Activated CD4-positive, alpha-beta memory T cell treated with anti-CD3 and anti-CD28 coated beads, Interleukin-2, amount 10 ng/mL, durations not matched to agents 7 days and 5 days (primary cell): ENCODE data around the gene TPGS1. TPM values are rescaled to one million over a fixed set of nuclear protein-coding genes. Genes with fewer than 3 reads are reported as not detected.

ENCODE experiments used
- CTCF ChIA-PET: fragments of 350-600 bp; sonication (Branson Sonifier 250); formaldehyde crosslinking; loops from one replicate; lab custom pipeline; 2021; ENCODE audit warnings: antibody characterized with exemption, inconsistent platforms; lab: Charles Lee
- POLR2A ChIA-PET: fragments of 350-600 bp; sonication (Branson Sonifier 250); formaldehyde crosslinking; loops from one replicate; lab custom pipeline; 2021; ENCODE audit warnings: antibody characterized with exemption; lab: Charles Lee
- DNase-seq: peaks from one replicate; pipeline ENCODE4 v3.0.0-alpha.2; 2020
- H3K27ac Mint-ChIP-seq: one replicate; pipeline ENCODE4 v1.8.0; 2021; ENCODE audit warnings: mild to moderate bottlenecking, mixed read lengths
- H3K27me3 Mint-ChIP-seq: one replicate; pipeline ENCODE4 v1.8.0; 2021; ENCODE audit warnings: mixed read lengths
- H3K36me3 Mint-ChIP-seq: one replicate; pipeline ENCODE4 v1.8.0; 2021; ENCODE audit warnings: low read depth, mixed read lengths
- H3K4me1 Mint-ChIP-seq: one replicate; pipeline ENCODE4 v1.8.0; 2021; ENCODE audit warnings: mixed read lengths
- H3K4me3 Mint-ChIP-seq: one replicate; pipeline ENCODE4 v1.8.0; 2021; ENCODE audit warnings: mild to moderate bottlenecking, mixed read lengths
- H3K9me3 Mint-ChIP-seq: one replicate; pipeline ENCODE4 v1.8.0; 2021; ENCODE audit warnings: mixed read lengths
- total RNA-seq, 2 experiments: library from RNA; stranded (reverse); gene quantifications; one replicate each; pipeline ENCODE4 v1.2.3, GENCODE V29; 2021

The TPGS1 gene
- total RNA-seq, 2 experiments from 2014 or later = 22.9 to 24.0 TPM

DNA sequence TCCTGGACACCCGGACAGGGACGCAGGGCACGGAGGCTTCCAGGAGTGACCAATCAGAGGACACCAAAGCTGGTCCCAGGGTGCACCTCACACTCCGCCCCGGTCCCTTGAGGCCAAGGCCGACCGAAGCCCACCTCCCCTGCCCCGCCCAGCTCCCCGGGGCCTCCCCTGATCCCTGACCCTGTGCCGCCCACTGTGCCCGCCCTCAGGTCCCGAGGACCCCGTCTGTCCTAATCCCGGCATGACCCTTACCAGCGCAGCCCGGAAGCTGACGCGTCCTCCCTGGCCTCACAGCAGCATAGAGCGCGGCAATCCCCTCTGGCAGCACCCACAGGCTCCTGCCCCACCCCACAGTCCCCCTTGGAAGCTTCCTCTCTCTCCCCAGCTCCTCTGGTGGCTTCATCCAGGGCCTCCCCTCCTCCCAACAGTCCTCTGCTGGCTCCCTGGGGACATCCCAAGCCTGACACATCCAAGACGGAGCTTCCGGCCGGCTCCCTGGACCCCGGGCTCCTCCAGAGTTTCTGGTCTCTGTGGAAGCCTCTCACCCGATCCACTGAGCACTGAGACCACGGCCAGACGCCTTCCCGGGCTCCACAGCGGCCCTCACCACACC lies 16.9 kb downstream of the TPGS1 start:
- Mint-ChIP-seq H3K9me3 (no peaks in the 10 kb centered on the region), H3K4me3 (no peak overlapping the region), H3K4me1 (peaks cover 6% of the 10 kb centered on the region), H3K36me3 (no peaks in the 10 kb centered on the region), H3K27me3 (peaks cover 4% of the 10 kb centered on the region), H3K27ac (no peak overlapping the region)
- DNase-seq = no peak
- CTCF ChIA-PET = no interaction called here
- POLR2A ChIA-PET = interaction anchor here (1.4 kb wide), 1 partner anchor 18 kb away, joined by 3 read pairs; no protein-coding TSS in a partner anchor

DNA sequence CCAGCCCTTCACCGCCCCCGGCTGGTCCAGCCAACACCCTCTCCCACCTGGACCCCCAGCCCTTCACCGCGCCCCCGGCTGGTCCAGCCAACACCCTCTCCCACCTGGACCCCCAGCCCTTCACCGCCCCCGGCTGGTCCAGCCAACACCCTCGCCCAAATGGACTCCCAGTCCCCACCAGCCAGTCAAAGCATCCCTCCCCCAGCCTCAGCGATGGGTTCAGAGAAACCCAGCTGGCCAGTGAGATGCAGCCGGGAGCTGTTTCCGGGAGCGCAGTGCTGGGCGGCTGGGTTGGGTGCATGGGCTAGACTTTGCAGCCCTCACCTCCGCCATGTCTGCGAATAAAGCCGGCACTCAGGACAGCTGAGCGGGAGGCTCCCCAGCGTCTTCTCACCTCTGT lies 17.7 kb downstream of the TPGS1 start:
- peaks cover 4% of the 10 kb centered on the region for H3K27me3 Mint-ChIP-seq
- DNase-seq = no peak
- no peaks in the 10 kb centered on the region for H3K36me3 Mint-ChIP-seq
- ChIA-PET POLR2A (interaction anchor here (1.4 kb wide), 2 partner anchors 14 to 19 kb away, joined by 3 read pairs; no protein-coding TSS in a partner anchor), CTCF (no interaction called here)
- no peak overlapping the region for H3K27ac Mint-ChIP-seq
- H3K4me1 Mint-ChIP-seq = peaks cover 6% of the 10 kb centered on the region
- H3K9me3 Mint-ChIP-seq = no peaks in the 10 kb centered on the region
- H3K4me3 Mint-ChIP-seq = no peak overlapping the region

DNA sequence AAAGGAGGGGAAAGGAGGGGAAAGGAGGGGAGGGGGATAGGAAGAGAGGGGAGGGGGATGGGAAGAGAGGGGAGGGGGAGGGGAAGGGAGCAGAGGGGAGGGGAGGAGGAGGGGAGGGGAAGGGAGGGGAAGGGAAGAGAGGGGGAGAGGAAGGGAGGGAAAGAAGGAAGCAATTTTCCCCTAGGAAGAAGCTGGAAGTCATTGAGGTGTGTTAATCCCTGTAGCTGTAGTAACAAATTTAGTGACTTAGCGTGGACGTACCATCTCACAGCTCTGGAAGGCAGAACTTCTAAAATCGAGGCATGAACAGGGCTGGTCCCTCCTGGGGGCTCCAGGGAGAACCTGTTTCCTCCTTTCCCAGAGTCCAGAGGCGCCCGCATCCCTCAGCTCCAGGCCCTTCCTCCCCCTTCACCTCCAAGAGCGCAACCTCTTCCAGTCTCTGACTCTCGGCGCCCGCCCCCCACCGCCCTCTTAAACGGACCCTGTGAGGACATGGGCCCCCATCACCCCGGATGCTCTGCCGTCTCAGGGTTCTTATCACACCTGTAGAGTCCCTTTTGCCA lies 18.6 kb downstream of the TPGS1 start:
- peaks cover 9% of the 10 kb centered on the region for H3K4me1 Mint-ChIP-seq

DNA sequence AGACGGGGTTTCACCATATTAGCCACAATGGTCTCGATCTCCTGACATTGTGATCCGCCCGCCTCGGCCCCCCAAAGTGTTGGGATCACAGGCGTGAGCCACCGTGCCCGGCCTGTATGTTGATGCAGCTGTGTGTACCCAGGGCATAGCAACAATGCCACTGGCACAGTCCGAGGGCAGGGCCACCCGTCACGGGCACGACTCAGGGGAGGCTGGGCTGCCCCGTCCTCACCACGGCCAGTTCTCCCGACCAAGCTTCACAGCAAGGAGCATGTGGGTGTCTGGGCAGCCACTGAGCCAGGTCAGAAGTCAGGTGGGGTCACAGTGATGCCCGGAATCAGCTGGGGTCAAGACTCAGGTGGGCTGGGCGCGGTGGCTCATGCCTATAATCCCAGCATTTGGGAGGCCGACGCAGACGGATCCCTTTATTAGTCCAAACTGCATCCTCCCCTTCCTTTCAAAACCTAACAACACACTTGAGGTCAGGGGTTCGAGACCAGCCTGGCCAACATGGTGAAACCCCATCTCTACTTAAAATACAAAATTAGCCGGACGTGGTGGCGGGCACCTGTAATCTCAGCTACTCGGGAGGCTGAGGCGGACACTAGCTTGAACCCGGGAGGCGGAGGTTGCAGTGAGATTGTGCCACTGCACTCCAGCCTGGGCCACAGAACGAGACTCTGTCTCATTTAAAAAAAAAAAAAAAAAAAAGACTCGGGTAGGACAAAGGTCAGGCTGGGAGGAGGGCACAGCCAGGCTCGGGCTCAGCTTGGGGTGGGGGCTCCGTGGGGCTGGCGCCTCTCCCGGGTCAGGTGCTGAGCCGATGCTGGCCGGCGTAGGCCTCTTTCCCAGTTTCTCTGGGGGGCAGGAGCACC lies 23.1 kb downstream of the TPGS1 start:
- DNase-seq = no peak
- Mint-ChIP-seq H3K9me3 (no peaks in the 10 kb centered on the region), H3K4me3 (peak overlapping the region; percentile 78), H3K27me3 (peaks cover 4% of the 10 kb centered on the region), H3K27ac (peak overlapping the region; percentile 72), H3K36me3 (no peaks in the 10 kb centered on the region), H3K4me1 (peaks cover 21% of the 10 kb centered on the region)
- ChIA-PET CTCF (interaction anchor here (0.6 to 6.6 kb wide), 3 partner anchors 19 to 42 kb away, joined by 3 to 59 read pairs (median 25); partner anchors contain the start of genes BSG and TPGS1), POLR2A (interaction anchor here (0.6 to 4.7 kb wide), 5 partner anchors 8 to 41 kb away, joined by 3 to 46 read pairs (median 3); partner anchors contain the start of gene GZMM)

More for the DNA sequence above, 18.6 kb downstream of the TPGS1 start:
- ChIA-PET POLR2A (interaction anchor here (1.4 kb wide), 1 partner anchor 15 kb away, joined by 3 read pairs; no protein-coding TSS in a partner anchor), CTCF (interaction anchor here (0.8 to 1.2 kb wide), 3 partner anchors 15 to 206 kb away, joined by 3 read pairs; no protein-coding TSS in a partner anchor)
- DNase-seq = no peak
- no peak overlapping the region for H3K4me3 Mint-ChIP-seq
- H3K27ac Mint-ChIP-seq = no peak overlapping the region
- no peaks in the 10 kb centered on the region for H3K9me3 Mint-ChIP-seq
- no peaks in the 10 kb centered on the region for H3K36me3 Mint-ChIP-seq
- peaks cover 4% of the 10 kb centered on the region for H3K27me3 Mint-ChIP-seq

DNA sequence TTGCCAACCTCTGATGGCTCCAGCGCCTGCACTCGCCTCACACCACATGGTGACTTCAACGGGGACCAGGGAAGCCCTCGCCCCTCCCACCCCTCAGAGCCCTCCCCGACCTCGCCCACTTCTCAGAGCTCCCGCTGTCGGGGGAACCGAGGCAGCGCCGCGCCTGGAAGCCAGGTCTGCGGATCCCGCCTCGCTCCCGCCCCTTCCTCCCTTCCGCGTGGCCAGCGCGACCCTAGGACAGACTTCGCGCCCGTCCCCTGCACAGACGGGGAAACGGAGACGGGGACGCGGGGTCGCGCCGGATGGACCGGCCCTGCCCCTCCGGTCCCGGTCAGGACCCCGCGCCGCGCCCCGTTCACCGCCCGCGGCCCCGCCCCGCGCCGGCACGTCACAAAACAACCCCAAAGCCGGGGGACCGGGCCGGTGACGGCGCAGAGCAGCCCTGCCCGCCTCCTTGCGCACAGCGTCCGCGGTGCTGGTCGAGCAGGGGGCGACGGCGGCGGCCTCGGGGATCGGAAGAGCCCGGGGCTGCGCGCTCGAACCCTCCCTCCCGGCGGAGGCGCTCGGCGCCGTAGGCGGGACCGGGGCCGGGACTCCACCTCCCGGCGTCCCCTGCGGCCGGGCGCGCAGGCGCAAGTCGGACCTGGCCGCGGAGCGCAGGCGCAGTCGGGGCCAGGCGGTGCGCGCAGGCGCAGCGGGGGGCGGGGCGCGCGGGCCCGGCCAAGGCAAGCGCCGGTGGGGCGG lies 23.9 kb downstream of the TPGS1 start:
- ChIA-PET POLR2A (interaction anchor here (0.6 to 4.7 kb wide), 12 partner anchors 9 to 129 kb away, joined by 3 to 46 read pairs (median 5); partner anchors contain the start of genes BSG and GZMM), CTCF (interaction anchor here (0.6 to 6.6 kb wide), 4 partner anchors 9 to 41 kb away, joined by 3 to 59 read pairs (median 14); partner anchors contain the start of genes BSG and TPGS1)
- Mint-ChIP-seq H3K27me3 (peaks cover 2% of the 10 kb centered on the region), H3K4me3 (peak overlapping the region; percentile 78), H3K4me1 (peaks cover 21% of the 10 kb centered on the region), H3K9me3 (no peaks in the 10 kb centered on the region), H3K27ac (peak overlapping the region; percentile 72), H3K36me3 (peaks cover 2% of the 10 kb centered on the region)
- DNase-seq = peak; percentile 92

DNA sequence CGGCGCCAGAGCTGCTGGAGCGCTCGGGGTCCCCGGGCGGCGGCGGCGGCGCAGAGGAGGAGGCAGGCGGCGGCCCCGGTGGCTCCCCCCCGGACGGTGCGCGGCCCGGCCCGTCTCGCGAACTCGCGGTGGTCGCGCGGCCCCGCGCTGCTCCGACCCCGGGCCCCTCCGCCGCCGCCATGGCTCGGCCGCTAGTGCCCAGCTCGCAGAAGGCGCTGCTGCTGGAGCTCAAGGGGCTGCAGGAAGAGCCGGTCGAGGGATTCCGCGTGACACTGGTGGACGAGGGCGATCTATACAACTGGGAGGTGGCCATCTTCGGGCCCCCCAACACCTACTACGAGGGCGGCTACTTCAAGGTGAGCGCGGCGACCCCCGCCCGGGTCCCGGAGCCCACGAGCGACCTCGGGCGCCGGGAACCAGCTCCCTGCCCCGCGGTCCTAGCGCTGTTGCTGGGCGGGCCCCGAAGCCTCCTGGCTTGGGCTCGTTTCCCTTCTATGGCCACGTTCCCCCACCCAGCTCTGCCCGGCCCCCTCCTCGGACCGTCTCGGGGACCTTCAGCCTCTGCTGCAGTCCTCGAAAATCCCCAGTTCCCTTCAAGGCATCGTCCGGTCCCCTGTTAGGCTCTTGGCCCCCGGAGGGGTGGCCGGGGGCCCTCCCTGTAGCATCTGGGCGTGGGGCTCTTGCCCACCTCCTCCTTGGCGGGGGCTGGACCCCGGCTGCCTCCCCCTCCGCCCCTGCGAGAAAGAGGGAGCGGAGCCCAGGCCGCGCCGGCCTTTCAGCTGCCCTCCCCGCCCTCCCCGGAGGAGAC lies 24.7 kb downstream of the TPGS1 start, which contains the start of gene CDC34:
TSS of gene CDC34 (plus strand) at position 8 of the 808 bp plus-strand sequence. CDS start at position 180, 172 bp downstream.
- Mint-ChIP-seq H3K4me1 (peaks cover 21% of the 10 kb centered on the region), H3K27me3 (no peaks in the 10 kb centered on the region), H3K4me3 (peak within 1 kb of the TSS; percentile 78), H3K9me3 (no peaks in the 10 kb centered on the region), H3K27ac (peak within 1 kb of the TSS; percentile 78), H3K36me3 (peaks cover 5% of the 10 kb centered on the region)
- ChIA-PET POLR2A (interaction anchor here (0.6 to 4.7 kb wide), 16 partner anchors 10 to 129 kb away, joined by 3 to 46 read pairs (median 4); partner anchors contain the start of genes BSG and GZMM), CTCF (interaction anchor here (0.7 to 6.6 kb wide), 6 partner anchors 10 to 37 kb away, joined by 3 to 59 read pairs (median 4); partner anchors contain the start of gene TPGS1)
- peak; percentile 29 for DNase-seq

DNA sequence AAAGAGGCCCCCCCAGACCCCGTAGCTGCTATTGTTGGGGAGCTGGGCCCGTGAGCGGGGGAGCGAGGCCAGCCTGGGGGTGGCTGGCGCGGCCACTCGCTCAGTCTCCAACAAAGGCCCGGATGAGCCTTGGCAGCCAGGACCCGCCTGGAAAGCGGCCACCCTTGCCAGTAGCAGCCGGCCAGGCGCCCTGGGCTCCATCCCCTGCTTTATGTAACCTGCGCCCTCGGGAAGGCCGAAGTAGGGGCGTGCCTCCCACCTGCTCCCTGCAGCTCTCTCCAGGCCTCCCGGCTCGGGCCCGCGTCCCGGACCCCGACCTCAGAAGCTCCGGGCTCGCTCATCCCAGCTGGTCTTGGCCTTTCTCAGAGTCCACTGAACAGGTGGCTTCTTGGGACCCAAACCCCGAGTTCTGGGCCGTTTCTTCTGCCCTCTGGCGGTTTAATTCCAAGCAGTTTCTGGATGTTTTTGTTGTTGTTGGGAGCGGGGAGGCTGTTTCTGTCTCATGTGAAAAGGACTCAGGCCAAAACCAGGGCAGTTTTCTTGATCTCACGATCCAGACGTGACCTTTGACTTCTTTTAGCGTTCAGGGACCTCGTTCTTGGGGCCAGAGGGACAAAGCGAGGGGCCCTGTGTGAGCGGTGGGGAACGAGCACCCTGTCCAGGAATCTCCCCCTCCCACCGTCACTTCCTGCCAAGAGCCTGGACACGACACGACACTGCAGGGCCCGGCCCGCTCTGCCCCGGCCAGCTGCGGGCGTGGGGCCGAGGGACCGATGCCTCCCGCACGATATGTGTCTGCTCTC lies 25.5 kb downstream of the TPGS1 start:
- POLR2A ChIA-PET = interaction anchor here (0.8 to 4.7 kb wide), 13 partner anchors 11 to 79 kb away, joined by 3 to 46 read pairs (median 3); partner anchors contain the start of gene GZMM
- CTCF ChIA-PET = interaction anchor here (0.7 to 6.6 kb wide), 7 partner anchors 10 to 37 kb away, joined by 3 to 59 read pairs (median 3); partner anchors contain the start of gene TPGS1
- Mint-ChIP-seq H3K4me1 (peaks cover 21% of the 10 kb centered on the region), H3K36me3 (peaks cover 6% of the 10 kb centered on the region), H3K4me3 (peak overlapping the region; percentile 75), H3K27ac (peak overlapping the region; percentile 78), H3K27me3 (no peaks in the 10 kb centered on the region), H3K9me3 (no peaks in the 10 kb centered on the region)
- peak; percentile 56 for DNase-seq

DNA sequence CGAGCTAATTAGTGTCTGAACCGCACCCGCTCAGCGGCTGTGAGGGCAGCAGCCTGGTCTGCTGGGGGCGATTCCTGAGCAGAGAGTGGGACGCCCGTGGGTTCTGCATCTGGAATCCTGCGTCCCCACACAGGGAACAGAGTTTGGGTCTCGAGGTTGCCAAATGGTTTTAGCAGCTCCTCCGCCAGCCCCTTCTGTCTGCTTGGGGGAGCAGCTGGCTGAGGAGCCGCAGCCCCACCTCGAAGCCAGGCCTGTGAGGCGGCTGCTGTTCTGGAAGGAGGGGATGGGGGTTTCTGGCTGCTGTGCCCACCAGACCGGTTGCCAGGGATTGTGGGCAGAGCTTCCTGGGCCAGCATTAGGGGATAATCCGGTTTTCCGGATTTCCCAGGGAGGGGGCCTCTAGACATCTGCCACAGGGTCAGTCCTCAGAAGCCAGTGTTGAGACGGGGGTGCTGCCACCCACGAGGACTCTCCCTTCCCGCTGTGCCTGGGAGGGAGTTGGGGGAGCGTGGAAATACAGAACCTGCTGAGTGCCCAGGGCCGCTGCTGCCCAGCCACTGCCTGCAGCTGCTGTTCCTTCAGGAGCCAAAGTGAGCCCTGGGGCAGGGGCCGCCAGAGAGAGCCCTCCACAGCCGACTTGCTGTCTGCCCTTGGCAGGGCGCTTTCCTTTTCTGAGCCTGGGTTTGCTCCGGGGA lies 26.2 kb downstream of the TPGS1 start:
- no peaks in the 10 kb centered on the region for H3K9me3 Mint-ChIP-seq

DNA sequence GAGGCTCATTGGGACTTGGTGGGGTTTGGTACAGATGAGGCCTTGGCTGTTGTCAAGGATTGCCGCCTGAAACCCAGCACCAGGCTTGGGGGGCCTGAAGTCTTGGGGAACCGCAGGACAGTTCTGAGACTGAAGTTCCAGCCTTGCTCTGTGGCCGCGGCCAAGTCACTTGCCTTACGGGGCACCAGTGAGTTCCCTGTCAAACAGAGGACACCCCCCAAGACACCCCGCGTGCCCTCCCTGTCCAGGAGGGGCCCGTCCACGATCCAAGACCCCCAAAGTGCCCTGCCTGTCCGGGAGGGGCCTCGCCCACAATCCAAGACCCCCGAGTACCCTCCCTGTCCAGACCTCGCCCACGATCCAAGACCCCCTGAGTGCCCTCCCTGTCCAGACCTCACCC lies 26.8 kb downstream of the TPGS1 start:
- Mint-ChIP-seq H3K4me3 (peak overlapping the region; percentile 75), H3K4me1 (peaks cover 21% of the 10 kb centered on the region), H3K9me3 (no peaks in the 10 kb centered on the region), H3K36me3 (peaks cover 12% of the 10 kb centered on the region), H3K27me3 (no peaks in the 10 kb centered on the region), H3K27ac (no peak overlapping the region)
- ChIA-PET CTCF (interaction anchor here (3.6 kb wide), 1 partner anchor 28 kb away, joined by 25 read pairs; the partner anchor contains the start of gene TPGS1), POLR2A (interaction anchor here (0.9 to 4.1 kb wide), 4 partner anchors 9 to 42 kb away, joined by 3 to 21 read pairs (median 10); partner anchors contain the start of gene GZMM)
- DNase-seq = no peak

More for the DNA sequence above, 26.2 kb downstream of the TPGS1 start:
- Mint-ChIP-seq H3K4me1 (peaks cover 21% of the 10 kb centered on the region), H3K27me3 (no peaks in the 10 kb centered on the region), H3K4me3 (peak overlapping the region; percentile 75), H3K27ac (no peak overlapping the region), H3K36me3 (peaks cover 12% of the 10 kb centered on the region)
- POLR2A ChIA-PET = interaction anchor here (0.9 to 4.1 kb wide), 7 partner anchors 10 to 78 kb away, joined by 3 to 21 read pairs (median 3); partner anchors contain the start of gene GZMM
- CTCF ChIA-PET = interaction anchor here (1.1 to 6.6 kb wide), 3 partner anchors 22 to 33 kb away, joined by 3 to 59 read pairs (median 25); partner anchors contain the start of gene TPGS1
- no peak for DNase-seq
